HG03520 (cell line): ENCODE data around the gene RBM17.
"Not testable (repeated sequence)": the region's sequence is repeated elsewhere in the genome, so short reads cannot be mapped to it uniquely, and the experiment has no call there.

Experiments
- ATAC-seq: cut with Tn5 transposase; IDR thresholded peaks from one replicate; pipeline ENCODE4 v1.9.1; 2021; ENCODE audit warnings: mild to moderate bottlenecking, moderate library complexity; ENCODE audit not compliant: unreplicated experiment

Gene RBM17

DNA sequence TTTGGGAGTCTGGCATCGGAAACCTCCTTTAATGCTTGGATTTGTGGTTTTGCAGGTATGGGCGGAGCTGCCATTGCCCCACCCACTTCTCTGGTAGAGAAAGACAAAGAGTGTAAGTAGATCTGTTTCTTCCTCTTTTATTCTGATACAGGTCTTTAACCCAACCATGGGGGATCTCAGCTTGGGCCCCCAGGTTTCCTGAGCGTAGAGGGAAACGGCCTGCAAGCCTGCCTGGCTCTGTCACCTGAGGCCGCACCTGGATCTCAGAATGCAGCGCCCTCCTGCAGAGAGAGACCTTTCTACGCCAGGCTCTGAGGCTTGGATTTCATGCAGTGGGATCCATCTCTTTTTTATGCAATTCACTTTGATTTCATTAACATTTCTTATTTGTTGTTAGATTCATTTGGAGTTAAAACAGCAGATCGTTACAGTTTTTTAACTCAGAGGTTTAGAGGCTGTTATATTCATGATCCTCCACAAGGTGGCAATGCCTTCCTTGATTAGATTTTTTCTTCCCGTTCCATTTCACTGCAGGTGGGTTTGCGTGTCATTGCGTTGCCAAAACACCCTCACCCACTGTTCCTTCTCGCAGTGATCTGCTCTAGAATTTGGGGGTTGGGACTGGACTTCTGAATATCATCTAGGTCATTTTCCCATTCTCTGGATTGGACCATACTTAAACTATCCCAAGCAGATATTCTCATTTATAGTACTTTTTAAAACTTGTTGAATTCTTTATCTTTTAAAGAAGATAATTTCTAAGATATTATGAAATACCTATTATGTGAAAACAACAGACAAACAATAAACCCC lies 20.0 kb downstream of the RBM17 start:
- ATAC-seq, result no peak

DNA sequence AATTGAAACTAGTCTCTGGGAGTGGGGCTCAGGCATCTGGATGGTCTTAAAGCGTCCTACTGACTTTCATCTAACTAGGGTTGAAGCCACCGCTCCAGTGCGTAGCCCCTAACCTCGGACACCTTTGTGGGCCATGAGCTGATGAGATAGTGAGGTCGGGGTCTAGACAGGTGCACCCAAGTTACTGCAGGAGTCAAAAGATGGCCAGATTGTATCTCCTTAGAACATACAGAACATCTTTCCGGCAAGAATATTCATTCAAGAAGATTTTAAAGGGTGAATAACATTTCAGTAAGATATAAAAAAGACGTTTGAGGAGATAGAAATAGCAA lies 20.6 kb downstream of the RBM17 start:
- ATAC-seq, result no peak

DNA sequence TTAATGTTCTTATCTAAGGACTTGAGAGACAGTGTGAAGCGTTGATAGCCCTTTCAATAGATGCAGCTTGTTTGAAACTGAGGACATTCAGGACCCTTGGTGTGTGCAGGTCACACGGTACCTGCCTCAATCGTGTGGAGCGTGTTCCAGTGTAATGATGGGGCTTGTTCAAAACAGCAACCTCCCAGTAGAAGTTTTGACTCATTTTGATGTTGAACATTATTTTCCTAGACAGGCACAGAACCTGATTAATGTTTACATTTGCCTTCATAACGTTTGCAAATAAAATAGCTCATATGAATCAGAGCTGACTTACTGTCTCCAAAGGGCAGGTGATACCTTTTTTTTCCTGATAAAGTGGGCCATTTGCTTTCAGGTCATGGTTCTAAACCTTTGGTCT lies 21.3 kb downstream of the RBM17 start:
- no peak for ATAC-seq

DNA sequence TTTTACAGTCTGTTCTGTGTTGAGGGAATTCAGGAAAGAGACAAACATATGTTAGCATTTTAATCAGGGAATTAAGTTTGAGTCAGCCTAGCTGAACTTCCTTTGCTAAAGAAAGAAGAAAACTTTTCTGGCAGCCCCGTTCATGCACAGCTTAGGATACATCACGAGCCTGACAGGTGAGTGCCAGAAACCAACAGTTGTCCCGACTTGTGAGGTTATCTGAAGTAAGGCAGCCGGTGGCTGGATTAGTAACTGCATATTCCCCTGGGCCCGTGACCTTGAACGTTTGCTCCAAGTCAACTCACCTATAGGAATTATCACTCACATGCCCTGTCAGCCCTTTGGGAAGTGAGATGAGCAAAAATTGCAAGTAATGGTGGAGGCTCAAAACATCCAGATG lies 24.1 kb downstream of the RBM17 start:
- ATAC-seq, result no peak

DNA sequence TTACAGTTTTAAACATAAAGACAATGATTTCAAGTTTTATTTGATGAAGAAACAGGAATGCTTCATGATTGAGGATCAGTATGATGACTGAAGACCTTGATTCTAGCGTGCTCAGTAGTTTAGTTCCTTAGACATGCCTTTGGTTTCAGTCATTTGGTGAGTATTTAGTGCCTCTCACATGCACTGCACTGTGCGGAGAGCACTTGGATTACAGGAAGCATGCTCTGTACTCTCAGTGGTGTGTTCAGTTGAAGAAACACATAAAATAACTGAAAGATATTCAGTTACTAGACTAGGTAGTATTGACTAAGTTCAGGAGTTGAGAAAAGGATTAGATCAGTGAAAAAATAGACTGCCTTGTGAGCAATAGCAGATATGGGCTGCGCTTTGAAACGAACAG lies 25.5 kb downstream of the RBM17 start:
- ATAC-seq, result no peak

DNA sequence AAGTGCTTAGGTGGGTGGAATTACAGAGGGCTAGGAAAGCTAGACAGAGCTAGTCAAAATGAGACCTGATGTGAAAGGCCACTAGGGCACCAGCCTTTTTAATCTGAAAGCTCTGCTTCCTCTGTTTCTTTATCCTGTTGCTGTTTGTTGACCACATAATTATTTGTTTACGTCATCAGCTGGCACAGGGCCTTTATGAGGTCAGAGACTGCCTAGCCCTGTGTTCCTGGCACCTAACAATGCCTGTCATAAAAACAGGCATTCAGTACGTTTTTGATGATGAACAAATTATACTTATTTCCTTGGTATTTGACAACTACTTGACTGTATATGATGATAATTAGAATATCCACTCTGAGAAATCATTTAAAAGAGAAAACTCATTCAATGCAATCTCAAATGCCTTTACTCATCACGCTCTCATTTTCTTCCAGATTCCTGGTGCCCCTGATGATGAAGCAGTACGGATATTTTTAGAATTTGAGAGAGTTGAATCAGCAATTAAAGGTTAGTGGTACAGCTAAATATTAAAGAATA lies 26.0 kb downstream of the RBM17 start:
- no peak for ATAC-seq

DNA sequence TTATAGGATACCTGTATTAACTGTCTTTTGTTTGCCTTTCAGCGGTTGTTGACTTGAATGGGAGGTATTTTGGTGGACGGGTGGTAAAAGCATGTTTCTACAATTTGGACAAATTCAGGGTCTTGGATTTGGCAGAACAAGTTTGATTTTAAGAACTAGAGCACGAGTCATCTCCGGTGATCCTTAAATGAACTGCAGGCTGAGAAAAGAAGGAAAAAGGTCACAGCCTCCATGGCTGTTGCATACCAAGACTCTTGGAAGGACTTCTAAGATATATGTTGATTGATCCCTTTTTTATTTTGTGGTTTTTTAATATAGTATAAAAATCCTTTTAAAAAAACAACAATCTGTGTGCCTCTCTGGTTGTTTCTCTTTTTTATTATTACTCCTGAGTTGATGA lies 26.6 kb downstream of the RBM17 start:
- ATAC-seq, result no peak

DNA sequence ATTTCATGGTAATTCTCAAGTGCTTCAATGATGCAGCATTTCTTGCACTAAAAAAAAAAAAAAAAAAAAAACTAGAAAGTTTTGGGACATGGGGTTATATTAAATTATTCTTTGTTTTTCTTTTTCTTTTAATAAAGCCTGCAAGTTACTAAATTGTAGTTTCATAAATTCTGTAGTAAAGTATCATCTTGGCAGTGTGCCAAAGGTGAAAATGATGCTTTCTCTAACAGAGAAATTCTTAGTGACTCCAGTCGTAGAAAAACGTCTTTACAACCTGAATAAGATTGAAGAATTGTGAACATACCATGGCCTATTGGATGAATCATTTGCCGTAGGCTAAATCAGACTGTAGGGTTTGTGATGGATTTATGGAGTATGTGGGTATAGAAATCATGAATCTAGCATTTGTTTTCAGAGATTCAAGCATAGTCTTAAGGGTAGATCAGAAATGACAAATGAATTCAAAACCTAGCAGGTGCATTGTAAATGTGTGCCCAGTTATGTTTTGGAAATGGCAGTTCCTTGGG lies 27.1 kb downstream of the RBM17 start:
- ATAC-seq, result no peak

DNA sequence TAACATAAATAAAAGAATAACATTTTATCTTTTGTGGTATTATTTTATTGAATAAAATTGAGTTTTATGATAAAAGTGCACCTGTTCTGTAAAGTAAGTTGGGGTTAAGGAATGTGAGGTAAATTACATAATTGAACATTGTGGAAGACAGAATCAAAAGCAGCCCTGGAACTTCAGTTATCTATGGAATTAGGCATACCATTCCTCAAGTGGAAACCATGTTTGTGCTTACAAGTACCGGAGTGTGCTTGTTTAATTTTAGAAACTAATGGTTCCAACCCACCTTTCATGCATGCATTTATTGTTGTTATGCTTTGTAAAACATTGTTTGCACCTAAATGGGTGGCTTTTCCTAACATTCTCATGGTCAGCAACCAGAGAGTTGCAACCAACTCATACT lies 28.0 kb downstream of the RBM17 start:
- ATAC-seq, result no peak

DNA sequence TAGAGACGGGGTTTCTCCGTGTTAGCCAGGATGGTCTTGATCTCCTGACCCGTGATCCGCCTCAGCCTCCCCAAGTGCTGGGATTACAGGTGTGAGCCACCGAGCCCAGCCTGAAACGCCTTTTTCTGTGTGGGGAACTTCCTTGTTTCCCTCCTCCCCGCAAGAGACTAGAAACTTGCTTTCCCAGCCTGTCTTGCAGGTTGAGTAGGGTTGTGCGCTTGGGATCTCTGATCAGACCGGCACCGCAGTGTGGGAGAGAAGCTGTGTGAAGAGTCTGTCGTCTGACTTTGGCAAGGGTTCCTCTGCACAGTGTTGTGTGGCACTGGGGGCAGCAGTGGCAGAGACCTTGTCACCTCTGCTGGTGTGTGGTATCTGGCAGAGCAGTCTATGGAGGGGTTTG lies 28.9 kb downstream of the RBM17 start:
- no peak for ATAC-seq

DNA sequence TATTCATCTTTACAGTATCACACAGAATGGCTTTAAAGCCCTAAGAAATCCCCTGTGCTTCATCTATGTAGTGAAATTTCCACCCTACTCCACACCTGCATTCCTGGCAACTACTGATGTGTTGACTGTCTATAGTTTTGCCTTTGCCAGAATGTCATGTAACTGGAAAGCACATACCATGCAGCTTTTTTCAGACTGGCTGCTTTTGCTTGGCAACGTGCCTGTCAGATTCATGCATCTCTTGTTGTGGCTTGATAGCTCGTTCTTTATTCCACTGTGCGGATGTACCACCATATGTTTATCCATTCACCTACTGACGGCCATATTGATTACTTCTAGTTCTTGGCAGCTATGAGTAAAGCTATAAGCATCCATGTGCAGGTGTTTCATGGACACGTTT lies 30.6 kb downstream of the RBM17 start:
- no peak for ATAC-seq

DNA sequence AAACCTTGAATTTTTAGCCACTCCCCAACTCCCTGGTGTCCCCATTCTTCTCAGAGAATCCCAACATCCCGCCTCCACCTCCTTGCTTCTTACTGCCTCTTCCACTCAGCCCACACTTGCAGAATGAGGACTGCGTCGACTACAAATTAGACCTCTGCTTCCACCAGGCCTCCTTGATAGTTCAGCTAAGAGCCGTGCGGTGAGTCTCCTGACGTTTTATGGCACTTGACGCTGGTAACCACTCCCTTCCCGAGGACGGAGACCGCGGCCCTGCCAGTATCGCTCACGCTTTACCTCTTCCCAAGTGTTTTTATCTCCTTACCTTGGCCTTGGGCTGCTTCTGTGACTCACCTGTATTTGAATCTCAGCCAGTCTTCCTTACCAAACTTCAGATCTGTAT lies 31.1 kb downstream of the RBM17 start:
- no peak for ATAC-seq

DNA sequence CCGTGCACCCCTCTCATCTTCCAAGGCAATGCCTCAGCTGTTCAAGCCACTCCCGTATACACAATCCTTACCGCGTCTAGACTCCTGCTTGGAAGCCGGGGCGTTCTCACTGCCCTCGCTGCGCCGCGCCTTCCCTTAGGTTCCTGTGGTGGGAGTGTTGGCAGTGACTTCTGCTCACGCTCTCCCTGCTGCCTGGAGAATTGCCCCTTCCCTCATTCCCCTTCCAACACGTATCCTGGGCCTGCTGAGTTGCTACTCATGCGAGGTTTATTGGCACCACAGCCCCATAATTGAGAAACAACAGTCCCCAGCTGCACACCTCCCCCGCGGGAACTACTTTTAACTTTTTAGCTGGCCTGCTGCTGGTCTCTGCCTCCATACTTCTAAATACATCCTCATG lies 31.9 kb downstream of the RBM17 start:
- ATAC-seq, result no peak

DNA sequence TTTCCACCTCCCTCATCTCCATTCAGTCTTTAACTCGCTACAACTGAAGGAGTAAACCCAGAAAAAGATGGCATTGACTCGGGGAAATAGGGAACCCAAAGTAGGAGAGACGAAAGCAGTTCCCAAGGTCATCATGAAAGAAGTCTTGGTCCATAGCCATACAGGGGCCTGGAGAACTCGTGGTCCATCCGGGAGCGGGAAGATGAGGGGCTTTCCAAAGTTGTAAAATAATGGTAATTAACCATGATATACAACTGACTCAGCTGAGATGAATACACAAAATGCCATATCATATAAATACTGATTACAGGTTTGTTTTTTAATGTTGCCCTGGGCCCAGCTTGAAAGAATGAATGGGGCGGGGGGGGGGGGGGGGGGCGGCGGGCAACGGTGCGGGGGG lies 32.3 kb downstream of the RBM17 start:
- ATAC-seq, result no peak

DNA sequence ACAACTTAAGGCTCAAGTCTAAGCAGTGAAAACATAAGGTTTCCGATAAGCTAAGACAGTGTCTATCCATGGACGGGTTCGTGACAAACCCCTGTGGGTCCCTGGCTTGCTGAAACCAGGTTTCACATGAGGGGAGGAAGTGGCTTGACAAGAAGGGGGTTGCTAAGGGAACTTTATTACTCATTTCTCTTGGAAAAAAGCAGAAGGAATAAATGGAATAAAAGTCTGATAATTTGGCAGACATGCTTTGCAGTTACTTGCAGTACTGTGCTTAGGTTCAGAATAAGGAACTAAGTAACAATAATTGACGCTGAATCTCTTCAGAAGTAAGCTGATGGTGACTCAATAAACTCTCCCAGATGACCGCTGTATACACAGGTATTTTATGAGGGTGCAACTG lies 34.7 kb downstream of the RBM17 start:
- no peak for ATAC-seq

DNA sequence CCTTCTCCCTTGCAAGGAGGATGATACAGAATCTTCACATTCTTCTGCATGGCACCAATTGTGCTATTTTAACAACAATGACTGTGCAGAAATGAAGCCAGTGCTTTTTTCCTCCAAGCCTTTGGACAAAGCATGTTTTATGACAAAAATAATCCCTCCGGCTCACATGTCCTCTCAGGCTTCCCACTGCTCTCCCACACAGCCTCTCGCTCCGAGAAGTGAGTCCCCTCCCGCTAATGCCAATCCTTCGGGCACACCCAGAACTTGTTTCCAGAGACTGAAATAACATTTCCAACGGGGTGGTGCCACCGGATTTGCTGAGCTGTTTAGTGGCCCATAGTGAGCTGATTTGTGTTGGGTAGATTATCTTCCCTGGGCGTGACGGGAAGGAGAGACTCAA lies 35.8 kb downstream of the RBM17 start:
- ATAC-seq, result no peak

DNA sequence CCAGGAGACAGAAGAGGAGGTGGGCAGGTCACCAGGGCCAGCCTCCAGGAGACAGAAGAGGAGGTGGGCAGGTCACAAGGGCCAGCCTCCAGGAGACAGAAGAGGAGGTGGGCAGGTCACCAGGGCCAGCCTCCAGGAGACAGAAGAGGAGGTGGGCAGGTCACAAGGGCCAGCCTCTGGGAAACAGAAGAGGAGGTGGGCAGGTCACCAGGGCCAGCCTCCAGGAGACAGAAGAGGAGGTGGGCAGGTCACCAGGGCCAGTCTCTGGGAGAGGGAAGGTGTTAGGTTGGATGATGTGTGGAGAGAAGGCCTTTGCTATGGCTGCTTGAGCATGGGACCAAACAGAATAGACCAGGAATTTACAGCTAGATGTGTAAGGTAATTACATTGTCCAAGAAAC lies 38.6 kb downstream of the RBM17 start:
- ATAC-seq, result not testable (repeated sequence)

DNA sequence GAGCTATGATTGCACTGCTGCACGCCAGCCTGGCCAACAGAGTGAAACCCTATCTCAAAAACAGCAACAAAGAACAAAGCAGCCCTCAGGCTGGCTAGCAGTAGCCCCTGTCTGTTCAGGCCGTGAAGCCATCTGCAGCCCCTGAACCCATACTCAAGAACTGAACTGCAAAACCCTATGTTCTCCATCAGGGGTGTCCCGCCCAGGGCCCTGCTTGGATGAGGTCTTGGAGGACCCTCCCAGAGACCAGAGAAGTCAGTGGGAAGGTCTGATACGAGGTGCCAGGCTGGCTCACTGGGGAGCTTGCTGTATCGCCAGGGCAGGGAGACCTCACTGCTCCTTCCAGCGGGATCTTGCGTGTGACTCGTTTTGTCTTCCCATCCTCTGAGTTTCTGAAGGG lies 39.3 kb downstream of the RBM17 start:
- no peak for ATAC-seq

DNA sequence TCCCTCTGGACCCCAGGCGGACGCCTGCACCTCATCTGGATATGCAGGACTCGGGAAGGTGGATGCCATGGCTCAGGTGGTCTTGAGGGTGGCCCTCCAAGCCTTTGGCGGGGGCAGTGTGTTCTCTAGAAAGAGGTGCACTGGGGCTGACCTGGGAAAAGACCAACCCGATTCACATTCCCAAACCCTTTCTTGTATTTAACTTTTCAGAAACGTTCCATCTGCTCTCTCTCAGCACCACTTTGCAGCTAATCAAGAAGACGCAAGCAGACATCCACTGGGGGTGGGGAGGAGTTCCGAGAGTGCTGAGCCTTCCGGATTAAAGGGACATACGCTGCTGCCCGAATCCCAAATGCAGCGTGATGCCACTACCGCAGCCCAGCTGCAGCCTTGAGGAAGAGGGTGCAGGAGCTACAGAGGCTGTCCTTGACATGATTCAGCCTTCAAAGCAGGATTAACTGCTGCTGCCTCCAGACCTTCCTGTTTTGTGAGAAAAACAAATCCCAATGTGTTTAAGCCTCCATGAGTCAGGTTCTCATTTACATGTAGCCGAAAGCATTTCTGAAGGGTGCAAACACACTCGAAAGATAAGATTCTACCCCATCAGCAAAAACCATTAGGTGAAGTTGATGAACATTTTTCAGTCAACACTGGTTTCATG lies 39.9 kb downstream of the RBM17 start:
- no peak for ATAC-seq

DNA sequence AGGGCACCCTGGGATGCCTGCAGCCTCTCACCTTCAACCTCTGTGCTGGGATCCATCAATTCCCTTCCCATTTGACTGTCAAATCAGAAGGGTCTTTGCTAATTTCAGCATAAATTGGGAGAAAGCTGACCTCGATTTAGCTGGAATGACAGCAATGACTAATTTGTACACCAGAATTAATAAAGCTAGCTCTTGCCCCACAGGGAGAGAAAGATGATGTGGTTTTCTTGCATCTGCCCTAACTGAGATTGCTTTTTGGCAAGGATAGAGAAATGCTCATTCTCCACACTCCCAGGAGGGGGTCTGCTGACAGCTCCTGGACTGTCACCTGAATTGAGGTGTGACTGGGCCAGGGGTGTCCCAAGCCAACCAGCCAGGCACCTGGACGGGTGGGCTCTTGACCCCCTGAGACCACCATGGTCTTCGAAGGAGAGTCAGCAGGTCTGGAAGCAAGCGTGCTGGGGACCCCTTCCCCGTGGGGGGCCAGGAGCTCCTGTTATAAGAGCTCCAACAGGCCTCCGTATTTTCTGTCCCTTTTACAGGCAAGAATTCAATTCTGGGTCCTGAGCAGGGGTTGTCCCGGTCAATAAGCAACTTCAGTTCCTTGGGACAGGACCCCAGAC lies 42.1 kb downstream of the RBM17 start:
- no peak for ATAC-seq

DNA sequence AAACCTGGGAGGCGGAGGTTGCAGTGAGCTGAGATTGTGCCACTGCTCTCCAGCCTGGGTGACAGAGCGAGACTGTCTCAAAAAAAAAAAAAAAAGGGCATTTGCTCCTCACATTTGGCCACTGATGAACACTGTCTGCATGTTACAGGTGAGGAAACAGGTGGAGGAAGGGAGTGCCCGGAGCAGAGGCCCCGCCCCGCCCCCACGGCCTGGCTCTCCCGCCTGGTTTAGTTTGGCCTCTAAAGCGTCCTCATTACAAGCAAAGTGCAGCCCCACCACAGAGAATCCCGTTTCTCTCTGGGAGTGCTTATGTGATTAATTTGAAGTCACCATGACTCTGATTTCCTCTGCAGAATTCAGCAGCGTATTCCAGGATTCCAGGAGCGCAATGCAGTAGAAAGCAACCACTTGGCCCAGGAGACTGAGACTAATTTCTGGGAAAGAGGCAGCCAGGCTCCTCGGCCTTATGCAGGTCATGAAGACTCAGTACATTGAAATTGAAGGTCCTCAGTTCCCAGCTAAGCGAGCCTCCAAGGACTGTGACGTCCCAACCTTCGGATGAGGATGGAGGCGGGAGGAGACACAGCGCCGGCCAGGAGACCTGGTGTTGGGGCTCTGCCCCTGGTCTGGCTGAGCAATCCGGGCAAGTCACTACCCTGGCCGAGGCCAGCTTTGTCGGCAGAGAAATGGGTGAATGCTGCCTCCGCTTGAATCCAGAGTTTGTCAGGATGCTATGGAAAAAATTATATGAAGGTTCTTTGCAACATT lies 44.7 kb downstream of the RBM17 start:
- no peak for ATAC-seq
